ENCODE results near the gene NCOA1. TPM values are rescaled to one million over a fixed set of nuclear protein-coding genes. Genes with fewer than 3 reads are reported as not detected.
"Not testable (repeated sequence)": the region's sequence is repeated elsewhere in the genome, so short reads cannot be mapped to it uniquely, and the experiment has no call there.

NCOA1 gene
- polyA plus RNA-seq, 1 donor (not counting 4 experiments of a cell fraction or from before 2014, with no cell fraction given): 5.0 TPM

GRCh38 chr2:24482251-24482971 is 8.6 kb upstream of the NCOA1 start:
- TF ChIP-seq EZH2 (IDR thresholded peaks at IDR 0.05; ENCODE audit: low read length): no peak
- no peaks in the 10 kb centered on the region for H3K9me1 ChIP-seq (ENCODE audit: control insufficient read depth, extremely low read depth, insufficient read depth, low read length)
- no peak overlapping the region for H3K4me2 ChIP-seq (ENCODE audit: control insufficient read depth, extremely low read depth, insufficient read depth, low read depth, low read length)
- no peak for FAIRE-seq
- dilution Hi-C loops (cut with MboI; ENCODE audit: extremely low pct_ligation_motif_present, low sequenced_read_pairs): no loop called here
- no peaks in the 10 kb centered on the region for H3K36me3 ChIP-seq (ENCODE audit: control insufficient read depth in 2 of 2, extremely low read depth in 1 of 2, insufficient read depth in 2 of 2, low read length in 2 of 2)
- no peaks in the 10 kb centered on the region for H3K79me2 ChIP-seq (ENCODE audit: control insufficient read depth, insufficient read depth, low read length)
- H3K4me3 ChIP-seq (ENCODE audit: control insufficient read depth in 2 of 3, extremely low read depth in 1 of 3, insufficient read depth in 2 of 3, low read depth in 1 of 3, low read length in 3 of 3): no peak overlapping the region
- no peaks in the 10 kb centered on the region for H3K4me1 ChIP-seq (ENCODE audit: control insufficient read depth, extremely low read depth, insufficient read depth, low read length)
- no peak for DNase-seq (ENCODE audit: low read depth, low spot score)
- no peak overlapping the region for H3K9ac ChIP-seq (ENCODE audit: control insufficient read depth, extremely low read depth, insufficient read depth, low read length)
- H2AFZ ChIP-seq (ENCODE audit: control insufficient read depth, low read length): no peak overlapping the region
- H3K9me3 ChIP-seq (ENCODE audit: control insufficient read depth, low read depth, low read length): no peaks in the 10 kb centered on the region
- H3K27me3 ChIP-seq (ENCODE audit: control insufficient read depth, extremely low read depth, insufficient read depth, low read length): no peaks in the 10 kb centered on the region
- H4K20me1 ChIP-seq (ENCODE audit: control insufficient read depth, extremely low read depth, insufficient read depth, low read length): no peaks in the 10 kb centered on the region
- no peak overlapping the region for H3K27ac ChIP-seq (ENCODE audit: control insufficient read depth, insufficient read depth, low read length)

- no peak overlapping the region for H3K4me2 ChIP-seq (ENCODE audit: control insufficient read depth, extremely low read depth, insufficient read depth, low read depth, low read length)
- H3K4me3 ChIP-seq (ENCODE audit: control insufficient read depth in 2 of 3, extremely low read depth in 1 of 3, insufficient read depth in 2 of 3, low read depth in 1 of 3, low read length in 3 of 3): no peak overlapping the region
- H3K9me1 ChIP-seq (ENCODE audit: control insufficient read depth, extremely low read depth, insufficient read depth, low read length): no peaks in the 10 kb centered on the region
- TF ChIP-seq CTCF (optimal IDR thresholded peaks at IDR 0.05 in 1 of 3, IDR thresholded peaks at IDR 0.05 in 1 of 3, conservative IDR thresholded peaks at IDR 0.05 in 1 of 3; ENCODE audit: extremely low read depth in 1 of 3, insufficient read depth in 2 of 3, low read length in 3 of 3) (no peak), EZH2 (IDR thresholded peaks at IDR 0.05; ENCODE audit: low read length) (no peak)
- no peaks in the 10 kb centered on the region for H4K20me1 ChIP-seq (ENCODE audit: control insufficient read depth, extremely low read depth, insufficient read depth, low read length)
- dilution Hi-C loops (cut with MboI; ENCODE audit: extremely low pct_ligation_motif_present, low sequenced_read_pairs): no loop called here
- no peak for FAIRE-seq
- no peaks in the 10 kb centered on the region for H3K9me3 ChIP-seq (ENCODE audit: control insufficient read depth, low read depth, low read length)
- no peak overlapping the region for H3K9ac ChIP-seq (ENCODE audit: control insufficient read depth, extremely low read depth, insufficient read depth, low read length)
- no peaks in the 10 kb centered on the region for H3K4me1 ChIP-seq (ENCODE audit: control insufficient read depth, extremely low read depth, insufficient read depth, low read length)
- no peaks in the 10 kb centered on the region for H3K36me3 ChIP-seq (ENCODE audit: control insufficient read depth in 2 of 2, extremely low read depth in 1 of 2, insufficient read depth in 2 of 2, low read length in 2 of 2)
- no peak overlapping the region for H3K27ac ChIP-seq (ENCODE audit: control insufficient read depth, insufficient read depth, low read length)
- no peak for DNase-seq (ENCODE audit: low read depth, low spot score)
- H3K27me3 ChIP-seq (ENCODE audit: control insufficient read depth, extremely low read depth, insufficient read depth, low read length): no peaks in the 10 kb centered on the region
- H3K79me2 ChIP-seq (ENCODE audit: control insufficient read depth, insufficient read depth, low read length): no peaks in the 10 kb centered on the region
- no peak overlapping the region for H2AFZ ChIP-seq (ENCODE audit: control insufficient read depth, low read length)
Measured at GRCh38 chr2:24482972-24483300, 8.1 kb upstream of the NCOA1 start.

- H3K36me3 ChIP-seq (ENCODE audit: control insufficient read depth in 2 of 2, extremely low read depth in 1 of 2, insufficient read depth in 2 of 2, low read length in 2 of 2); H3K79me2 ChIP-seq (ENCODE audit: control insufficient read depth, insufficient read depth, low read length); FAIRE-seq; DNase-seq (ENCODE audit: low read depth, low spot score); H3K9ac ChIP-seq (ENCODE audit: control insufficient read depth, extremely low read depth, insufficient read depth, low read length); H3K4me3 ChIP-seq (ENCODE audit: control insufficient read depth in 2 of 3, extremely low read depth in 1 of 3, insufficient read depth in 2 of 3, low read depth in 1 of 3, low read length in 3 of 3); H4K20me1 ChIP-seq (ENCODE audit: control insufficient read depth, extremely low read depth, insufficient read depth, low read length); H3K27ac ChIP-seq (ENCODE audit: control insufficient read depth, insufficient read depth, low read length); H2AFZ ChIP-seq (ENCODE audit: control insufficient read depth, low read length); H3K27me3 ChIP-seq (ENCODE audit: control insufficient read depth, extremely low read depth, insufficient read depth, low read length); H3K4me1 ChIP-seq (ENCODE audit: control insufficient read depth, extremely low read depth, insufficient read depth, low read length); H3K9me3 ChIP-seq (ENCODE audit: control insufficient read depth, low read depth, low read length); H3K9me1 ChIP-seq (ENCODE audit: control insufficient read depth, extremely low read depth, insufficient read depth, low read length); dilution Hi-C loops (cut with MboI; ENCODE audit: extremely low pct_ligation_motif_present, low sequenced_read_pairs); H3K4me2 ChIP-seq (ENCODE audit: control insufficient read depth, extremely low read depth, insufficient read depth, low read depth, low read length): not testable (repeated sequence)
Measured at GRCh38 chr2:24484677-24485076, 6.4 kb upstream of the NCOA1 start.

All from keratinocyte (primary cell).